Ovary (tissue), 3 donors: ENCODE data around the gene EAPP.

ENCODE experiments used
- EP300 ChIP-seq: sonication (generic); formaldehyde crosslinking; IDR thresholded peaks from one replicate; pipeline ENCODE4 v1.6.1; 2017; ENCODE audit warnings: antibody characterized with exemption
- POLR2A ChIP-seq: fragments of 450-650 bp; IDR thresholded peaks from one replicate; pipeline ENCODE4 v1.6.1; 2017; ENCODE audit warnings: antibody characterized with exemption, mild to moderate bottlenecking, moderate library complexity
- TF ChIP-seq, protein P1 (sequence below), 3 donors: fragments of 450-650 bp in 2 of 3; fragments of 200-600 bp in 1 of 3; IDR thresholded peaks; one replicate each; pipeline versions ENCODE4 v1.5.1 to v1.8.0; 2016 to 2022; ENCODE audit warnings: antibody characterized with exemption in 3 of 3, mild to moderate bottlenecking in 1 of 3
- donor health status: DM: no; HTN: no; CAD: no.

DNA sequence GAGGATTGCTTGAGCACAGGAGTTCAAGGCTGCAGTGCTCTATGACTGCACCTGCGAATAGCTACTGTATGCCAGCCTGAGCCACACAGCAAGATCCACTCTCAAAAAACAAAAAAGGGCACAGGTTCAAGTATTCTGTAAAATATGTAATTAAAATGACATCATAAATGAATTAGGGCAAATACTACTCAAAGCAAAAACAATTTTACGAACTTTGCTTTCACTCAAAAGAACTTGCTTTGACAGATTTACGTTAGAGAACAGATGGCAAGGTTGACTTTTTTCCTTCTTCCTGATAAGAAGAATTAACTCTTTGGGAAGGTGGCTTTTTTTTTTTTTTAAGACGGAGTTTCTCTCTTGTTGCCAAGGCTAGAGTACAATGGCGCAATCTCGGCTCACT is 44.0 kb upstream of the EAPP start:
- no peak for TF ChIP-seq POLR2A
- TF ChIP-seq, protein P1, sequence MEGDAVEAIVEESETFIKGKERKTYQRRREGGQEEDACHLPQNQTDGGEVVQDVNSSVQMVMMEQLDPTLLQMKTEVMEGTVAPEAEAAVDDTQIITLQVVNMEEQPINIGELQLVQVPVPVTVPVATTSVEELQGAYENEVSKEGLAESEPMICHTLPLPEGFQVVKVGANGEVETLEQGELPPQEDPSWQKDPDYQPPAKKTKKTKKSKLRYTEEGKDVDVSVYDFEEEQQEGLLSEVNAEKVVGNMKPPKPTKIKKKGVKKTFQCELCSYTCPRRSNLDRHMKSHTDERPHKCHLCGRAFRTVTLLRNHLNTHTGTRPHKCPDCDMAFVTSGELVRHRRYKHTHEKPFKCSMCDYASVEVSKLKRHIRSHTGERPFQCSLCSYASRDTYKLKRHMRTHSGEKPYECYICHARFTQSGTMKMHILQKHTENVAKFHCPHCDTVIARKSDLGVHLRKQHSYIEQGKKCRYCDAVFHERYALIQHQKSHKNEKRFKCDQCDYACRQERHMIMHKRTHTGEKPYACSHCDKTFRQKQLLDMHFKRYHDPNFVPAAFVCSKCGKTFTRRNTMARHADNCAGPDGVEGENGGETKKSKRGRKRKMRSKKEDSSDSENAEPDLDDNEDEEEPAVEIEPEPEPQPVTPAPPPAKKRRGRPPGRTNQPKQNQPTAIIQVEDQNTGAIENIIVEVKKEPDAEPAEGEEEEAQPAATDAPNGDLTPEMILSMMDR (IDR thresholded peaks at IDR 0.05) = no peak
- no peak for TF ChIP-seq EP300
